Measurements from ENCODE around the gene LCTL.

- TF ChIP-seq, protein P1, sequence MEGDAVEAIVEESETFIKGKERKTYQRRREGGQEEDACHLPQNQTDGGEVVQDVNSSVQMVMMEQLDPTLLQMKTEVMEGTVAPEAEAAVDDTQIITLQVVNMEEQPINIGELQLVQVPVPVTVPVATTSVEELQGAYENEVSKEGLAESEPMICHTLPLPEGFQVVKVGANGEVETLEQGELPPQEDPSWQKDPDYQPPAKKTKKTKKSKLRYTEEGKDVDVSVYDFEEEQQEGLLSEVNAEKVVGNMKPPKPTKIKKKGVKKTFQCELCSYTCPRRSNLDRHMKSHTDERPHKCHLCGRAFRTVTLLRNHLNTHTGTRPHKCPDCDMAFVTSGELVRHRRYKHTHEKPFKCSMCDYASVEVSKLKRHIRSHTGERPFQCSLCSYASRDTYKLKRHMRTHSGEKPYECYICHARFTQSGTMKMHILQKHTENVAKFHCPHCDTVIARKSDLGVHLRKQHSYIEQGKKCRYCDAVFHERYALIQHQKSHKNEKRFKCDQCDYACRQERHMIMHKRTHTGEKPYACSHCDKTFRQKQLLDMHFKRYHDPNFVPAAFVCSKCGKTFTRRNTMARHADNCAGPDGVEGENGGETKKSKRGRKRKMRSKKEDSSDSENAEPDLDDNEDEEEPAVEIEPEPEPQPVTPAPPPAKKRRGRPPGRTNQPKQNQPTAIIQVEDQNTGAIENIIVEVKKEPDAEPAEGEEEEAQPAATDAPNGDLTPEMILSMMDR (IDR thresholded peaks at IDR 0.05; ENCODE audit: low read length), result no peak
- TF ChIP-seq EZH2 (IDR thresholded peaks at IDR 0.05; ENCODE audit: borderline replicate concordance, low read length), result no peak
These were observed 607 bp downstream of the LCTL start for GRCh38 chr15:66565141-66565641.

Measured in OCI-LY1 (cell line).